Testis (tissue), 3 donors: ENCODE data around the gene AKAP8L. TPM values are rescaled to one million over a fixed set of nuclear protein-coding genes. Genes with fewer than 3 reads are reported as not detected.

Experiments
- DNase-seq: peaks from one replicate; pipeline ENCODE4 v3.0.0-alpha.2; 2019
- H3K27ac ChIP-seq, 2 donors: fragments of 200-600 bp; sonication (generic); one replicate each; pipeline ENCODE4 v1.5.1; 2019
- H3K27me3 ChIP-seq: fragments of 200-600 bp; sonication (generic); one replicate; pipeline ENCODE4 v1.5.1; 2019
- H3K36me3 ChIP-seq: fragments of 200-600 bp; sonication (generic); one replicate; pipeline ENCODE4 v1.5.1; 2017; ENCODE audit warnings: low read depth; ENCODE audit errors: missing control alignments
- H3K4me1 ChIP-seq: fragments of 200-600 bp; sonication (generic); one replicate; pipeline ENCODE4 v1.5.1; 2019
- H3K4me3 ChIP-seq, 2 donors: fragments of 200-600 bp; sonication (generic); one replicate each; pipeline ENCODE4 v1.5.1; 2017 to 2019
- H3K9me3 ChIP-seq: fragments of 200-600 bp; sonication (generic); one replicate; pipeline ENCODE4 v1.5.1; 2017
- CTCF ChIP-seq, 3 experiments: fragments of 450-650 bp in 2 of 3; fragments of 200-600 bp in 1 of 3; sonication (generic) in 1 of 3; IDR thresholded peaks; one replicate each; pipeline ENCODE4 v1.5.1; 2016 to 2019; ENCODE audit warnings: antibody characterized with exemption in 3 of 3, mild to moderate bottlenecking in 2 of 3, moderate library complexity in 1 of 3
- POLR2A ChIP-seq: fragments of 450-650 bp; IDR thresholded peaks from one replicate; pipeline ENCODE4 v1.6.1; 2017; ENCODE audit warnings: antibody characterized with exemption, mild to moderate bottlenecking, moderate library complexity
- WGBS, 2 donors: methylation state at CpG; one replicate each; pipeline ENCODE4 v1.1.5; 2018; 5-methylcytosine and 5-hydroxymethylcytosine counted together
- intact Hi-C: fragments of 100-400 bp; cut with DNase I; formaldehyde crosslinking; loops from one replicate; pipeline ENCODE4 v1.15.1; 2023; ENCODE audit warnings: low total_unique reads
- polyA plus RNA-seq: library from polyadenylated mRNA; stranded (reverse); fragments of 350-450 nt; fragmentation: Illumina TruSeq; extraction: RNeasy Lipid Tissue Mini Kit (QIAGEN cat#74804); gene quantifications from one replicate; pipeline ENCODE4 v1.2.3, GENCODE V29; 2014; ENCODE audit warnings: low read depth, low replicate concordance; ENCODE audit not compliant: insufficient read depth
- total RNA-seq, 2 donors: library from RNA; depleted of rRNA; stranded (reverse); fragments of >200 nt; gene quantifications; one replicate each; pipeline ENCODE4 v1.2.3, GENCODE V29; 2016

AKAP8L gene
- total and polyA plus RNA-seq, 3 donors from 2014 or later: 131 to 399 (median 334) TPM

- peak overlapping the region; percentile 76 to 88 for H3K4me3 ChIP-seq
These were observed 38.7 kb downstream of the AKAP8L start for GRCh38 chr19:15379999-15380647.

GRCh38 chr19:15379083-15379998 lies 39.4 kb downstream of the AKAP8L start, which contains the start of gene AKAP8:
AKAP8 (minus strand) TSS chr19:15379787; CDS start chr19:15379731, 56 bp downstream.
- peak; percentile 99 for DNase-seq
- intact Hi-C loops: loop anchor here (10.0 kb wide), 1 partner anchor 125 kb away; no protein-coding TSS in a partner anchor
- Histone ChIP-seq H3K4me1 (peaks cover 29% of the 10 kb centered on the region), H3K36me3 (no peaks in the 10 kb centered on the region), H3K9me3 (no peaks in the 10 kb centered on the region), H3K27me3 (no peaks in the 10 kb centered on the region), H3K4me3 (peak within 1 kb of the TSS; percentile 76 to 88), H3K27ac (peak within 1 kb of the TSS; percentile 88 to 93)
- peak in 1 of 3 experiments; percentile 8 for TF ChIP-seq CTCF (IDR thresholded peaks at IDR 0.05)
- no peak for TF ChIP-seq POLR2A
- 0 to 1% methylated on average over 36 to 104 of the region's 111 CpGs for WGBS, 2 donors

More at GRCh38 chr19:15379999-15380647, 38.7 kb downstream of the AKAP8L start:
- H3K27ac ChIP-seq: peak overlapping the region; percentile 88 to 93
- peak; percentile 48 for DNase-seq
- no peaks in the 10 kb centered on the region for H3K27me3 ChIP-seq
- H3K36me3 ChIP-seq: no peaks in the 10 kb centered on the region
- WGBS, 2 donors: 1% methylated on average over 32 to 46 of the region's 56 CpGs
- no peaks in the 10 kb centered on the region for H3K9me3 ChIP-seq
- peaks cover 22% of the 10 kb centered on the region for H3K4me1 ChIP-seq
- TF ChIP-seq POLR2A (no peak), CTCF (IDR thresholded peaks at IDR 0.05) (no peak)
- intact Hi-C loops: loop anchor here (10.0 kb wide), 1 partner anchor 125 kb away; no protein-coding TSS in a partner anchor

GRCh38 chr19:15378534-15379082 lies 40.2 kb downstream of the AKAP8L start:
- peak overlapping the region; percentile 76 to 88 for H3K4me3 ChIP-seq
- WGBS, 2 donors: 0% methylated on average over 14 to 22 of the region's 22 CpGs
- no peaks in the 10 kb centered on the region for H3K36me3 ChIP-seq
- DNase-seq: peak; percentile 68
- no peaks in the 10 kb centered on the region for H3K9me3 ChIP-seq
- intact Hi-C loops: loop anchor here (10.0 kb wide), 1 partner anchor 124 kb away; no protein-coding TSS in a partner anchor
- no peaks in the 10 kb centered on the region for H3K27me3 ChIP-seq
- H3K27ac ChIP-seq: peak overlapping the region; percentile 88 to 93
- TF ChIP-seq CTCF (IDR thresholded peaks at IDR 0.05) (no peak), POLR2A (no peak)
- H3K4me1 ChIP-seq: peaks cover 36% of the 10 kb centered on the region

DNA sequence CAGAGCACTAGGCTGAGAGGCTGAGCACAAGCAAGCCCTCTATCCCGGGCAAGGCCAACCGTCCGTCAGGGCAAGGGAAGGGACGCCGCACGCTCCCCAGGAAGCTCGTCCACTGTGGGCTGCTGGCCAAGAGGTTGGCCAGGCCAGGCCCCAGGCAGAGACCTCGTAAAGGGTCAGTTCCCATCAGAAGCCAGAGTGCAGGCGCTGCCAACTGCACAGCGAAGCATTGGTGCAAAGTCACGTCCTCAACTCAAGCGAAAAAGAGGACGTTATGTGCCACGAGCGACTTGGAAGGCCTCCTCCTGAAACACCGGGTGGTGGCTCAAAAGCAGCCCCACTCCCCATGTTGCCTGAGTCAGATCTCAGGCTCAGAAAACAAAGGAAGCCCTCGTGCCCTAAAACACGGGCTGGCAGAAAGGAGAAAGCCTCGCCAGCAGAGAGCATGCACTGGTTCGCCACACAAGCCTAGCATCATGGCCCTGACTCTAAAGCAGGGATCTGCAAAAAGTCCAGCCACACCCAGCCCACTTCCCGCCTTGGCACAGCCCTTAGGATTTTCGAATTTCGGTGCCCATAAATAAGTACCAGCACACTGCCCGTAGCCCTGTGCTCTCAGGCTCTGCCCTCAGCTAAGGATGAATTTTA lies 43.9 kb downstream of the AKAP8L start:
- H3K4me1 ChIP-seq: peaks cover 38% of the 10 kb centered on the region
- intact Hi-C loops: loop anchor here (10.0 kb wide), 1 partner anchor 120 kb away; no protein-coding TSS in a partner anchor
- H3K9me3 ChIP-seq: no peaks in the 10 kb centered on the region
- H3K27ac ChIP-seq: peak overlapping the region in 1 of 2 donors; percentile 11
- TF ChIP-seq POLR2A: no peak
- no peak for TF ChIP-seq CTCF (IDR thresholded peaks at IDR 0.05)
- no peaks in the 10 kb centered on the region for H3K27me3 ChIP-seq
- DNase-seq: peak; percentile 71
- no peak overlapping the region for H3K4me3 ChIP-seq
- WGBS, 2 donors: 48 to 50% methylated on average over 22 to 24 of the region's 24 CpGs
- H3K36me3 ChIP-seq: no peaks in the 10 kb centered on the region
